ENCODE results near the gene CCDC88A. TPM values are rescaled to one million over a fixed set of nuclear protein-coding genes. Genes with fewer than 3 reads are reported as not detected.

The CCDC88A gene
- total and polyA plus RNA-seq, 2 donors (not counting 1 experiment from before 2014, with no cell fraction given) = 2.7 to 26.0 TPM

GRCh38 chr2:55425431-55425831 lies 5.8 kb upstream of the CCDC88A start:
- H3K4me3 Mint-ChIP-seq = no peak overlapping the region
- ChIA-PET POLR2A (no interaction called here), CTCF (no interaction called here)
- no peak for TF ChIP-seq EZH2 (IDR thresholded peaks at IDR 0.05; ENCODE audit: borderline replicate concordance, insufficient read depth, low read depth, low read length, poor library complexity, severe bottlenecking)
- no peak for TF ChIP-seq CTCF (IDR thresholded peaks at IDR 0.05)
- intact Hi-C loops (cut with micrococcal nuclease) = no loop called here
- no peak overlapping the region for H3K27ac Mint-ChIP-seq
- peaks cover 9% of the 10 kb centered on the region for H3K4me1 Mint-ChIP-seq
- peaks cover 5% of the 10 kb centered on the region for H3K27me3 Mint-ChIP-seq
- peaks cover 8 to 11% of the 10 kb centered on the region in 2 donors for H3K4me1 ChIP-seq (ENCODE audit: control insufficient read depth in 2 of 2, insufficient read depth in 2 of 2, low read length in 2 of 2)
- H3K9me3 Mint-ChIP-seq (ENCODE audit: insufficient read depth) = no peaks in the 10 kb centered on the region
- H3K9me3 ChIP-seq (ENCODE audit: control extremely low read depth in 1 of 3, control insufficient read depth in 2 of 3, insufficient read depth in 1 of 3, low read length in 2 of 3) = no peaks in the 10 kb centered on the region
- no peak overlapping the region for H2AFZ ChIP-seq (ENCODE audit: insufficient read depth, low read depth, low read length, poor library complexity, severe bottlenecking)
- H3K27ac ChIP-seq (ENCODE audit: low read length in 2 of 2) = no peak overlapping the region
- H3K9ac ChIP-seq (ENCODE audit: low read length) = no peak overlapping the region
- no peaks in the 10 kb centered on the region for H4K20me1 ChIP-seq (ENCODE audit: control insufficient read depth, insufficient read depth, low read length, poor library complexity, severe bottlenecking)
- peaks cover 0 to 4% (median 0%) of the 10 kb centered on the region in 4 experiments for H3K27me3 ChIP-seq (replicated peaks in 1 of 4; ENCODE audit: control extremely low read depth in 1 of 4, control insufficient read depth in 3 of 4, insufficient read depth in 4 of 4, low read length in 3 of 4)
- WGBS (ENCODE audit: insufficient coverage) = 60% methylated on average over 1 of the region's 3 CpGs
- no peaks in the 10 kb centered on the region for H3K36me3 ChIP-seq (replicated peaks in 1 of 2; ENCODE audit: control extremely low read depth in 1 of 2, control insufficient read depth in 1 of 2, extremely low read depth in 1 of 2, insufficient read depth in 2 of 2, low read length in 1 of 2)
- no peak for ATAC-seq (ENCODE audit: low read depth)
- H3K4me3 ChIP-seq (ENCODE audit: control extremely low read depth in 1 of 5, extremely low read depth in 1 of 5, insufficient read depth in 1 of 5, low read depth in 2 of 5, low read length in 4 of 5) = no peak overlapping the region
- DNase-seq = no peak
- H3K79me2 ChIP-seq (ENCODE audit: control insufficient read depth, insufficient read depth, low read length) = no peaks in the 10 kb centered on the region
- H3K4me2 ChIP-seq (replicated peaks; ENCODE audit: low read depth, low read length, poor library complexity, severe bottlenecking) = no peak overlapping the region

GRCh38 chr2:55422876-55423665 lies 3.4 kb upstream of the CCDC88A start:
- ATAC-seq (ENCODE audit: low read depth) = no peak
- H3K9me3 Mint-ChIP-seq (ENCODE audit: insufficient read depth) = no peaks in the 10 kb centered on the region
- Histone ChIP-seq H4K20me1 (ENCODE audit: control insufficient read depth, insufficient read depth, low read length, poor library complexity, severe bottlenecking) (no peaks in the 10 kb centered on the region), H3K27ac (ENCODE audit: low read length in 2 of 2) (no peak overlapping the region), H3K27me3 (replicated peaks in 1 of 4; ENCODE audit: control extremely low read depth in 1 of 4, control insufficient read depth in 3 of 4, insufficient read depth in 4 of 4, low read length in 3 of 4) (peaks cover 0 to 4% (median 0%) of the 10 kb centered on the region in 4 experiments), H3K36me3 (replicated peaks in 1 of 2; ENCODE audit: control extremely low read depth in 1 of 2, control insufficient read depth in 1 of 2, extremely low read depth in 1 of 2, insufficient read depth in 2 of 2, low read length in 1 of 2) (no peaks in the 10 kb centered on the region), H3K4me3 (ENCODE audit: control extremely low read depth in 1 of 5, extremely low read depth in 1 of 5, insufficient read depth in 1 of 5, low read depth in 2 of 5, low read length in 4 of 5) (no peak overlapping the region), H2AFZ (ENCODE audit: insufficient read depth, low read depth, low read length, poor library complexity, severe bottlenecking) (no peak overlapping the region), H3K9me3 (ENCODE audit: control extremely low read depth in 1 of 3, control insufficient read depth in 2 of 3, insufficient read depth in 1 of 3, low read length in 2 of 3) (no peaks in the 10 kb centered on the region), H3K4me2 (replicated peaks; ENCODE audit: low read depth, low read length, poor library complexity, severe bottlenecking) (no peak overlapping the region), H3K79me2 (ENCODE audit: control insufficient read depth, insufficient read depth, low read length) (no peaks in the 10 kb centered on the region), H3K9ac (ENCODE audit: low read length) (no peak overlapping the region), H3K4me1 (ENCODE audit: control insufficient read depth in 2 of 2, insufficient read depth in 2 of 2, low read length in 2 of 2) (peaks cover 15 to 20% of the 10 kb centered on the region in 2 donors)
- TF ChIP-seq EZH2 (IDR thresholded peaks at IDR 0.05; ENCODE audit: borderline replicate concordance, insufficient read depth, low read depth, low read length, poor library complexity, severe bottlenecking) (no peak), CTCF (IDR thresholded peaks at IDR 0.05) (no peak)
- H3K4me1 Mint-ChIP-seq = peaks cover 24% of the 10 kb centered on the region
- H3K27me3 Mint-ChIP-seq = peaks cover 5% of the 10 kb centered on the region
- peak overlapping the region; percentile 11 for H3K4me3 Mint-ChIP-seq
- intact Hi-C loops (cut with micrococcal nuclease) = no loop called here
- 100% methylated on average over 2 of the region's 4 CpGs for WGBS (ENCODE audit: insufficient coverage)
- CTCF ChIA-PET = no interaction called here
- POLR2A ChIA-PET = no interaction called here
- H3K27ac Mint-ChIP-seq = no peak overlapping the region
- no peak for DNase-seq

All from B cell (primary cell).